HEK293 (cell line): ENCODE results near the gene TM2D3.

Source experiments
- CTCF ChIP-seq: fragments of 450-650 bp; formaldehyde crosslinking; IDR thresholded peaks from 2 replicates; pipeline ENCODE4 v1.5.1; 2016; ENCODE audit warnings: missing biosample characterization, missing genetic modification characterization
- GLI4 ChIP-seq: fragments of 450-650 bp; formaldehyde crosslinking; IDR thresholded peaks from 2 replicates; pipeline ENCODE4 v1.5.1; 2016; ENCODE audit warnings: missing biosample characterization, missing genetic modification characterization
- GLIS1 ChIP-seq: fragments of 450-650 bp; formaldehyde crosslinking; IDR thresholded peaks from 2 replicates; pipeline ENCODE4 v1.5.1; 2016; ENCODE audit warnings: missing biosample characterization, missing genetic modification characterization
- OVOL3 ChIP-seq: fragments of 450-650 bp; formaldehyde crosslinking; IDR thresholded peaks from 2 replicates; pipeline ENCODE4 v1.5.1; 2016; ENCODE audit warnings: missing biosample characterization, missing genetic modification characterization
- PRDM10 ChIP-seq: fragments of 450-650 bp; formaldehyde crosslinking; IDR thresholded peaks from 2 replicates; pipeline ENCODE4 v1.5.1; 2016; ENCODE audit warnings: missing biosample characterization, missing genetic modification characterization
- ZBTB17 ChIP-seq: fragments of 450-650 bp; formaldehyde crosslinking; IDR thresholded peaks from 2 replicates; pipeline ENCODE4 v1.5.1; 2016; ENCODE audit warnings: missing biosample characterization, missing genetic modification characterization
- ZNF138 ChIP-seq: fragments of 450-650 bp; formaldehyde crosslinking; IDR thresholded peaks from 2 replicates; pipeline ENCODE4 v1.5.1; 2016; ENCODE audit warnings: missing biosample characterization, missing genetic modification characterization, borderline replicate concordance
- ZNF16 ChIP-seq: fragments of 450-650 bp; formaldehyde crosslinking; IDR thresholded peaks from 2 replicates; pipeline ENCODE4 v1.5.1; 2016; ENCODE audit warnings: low read depth, missing biosample characterization, missing genetic modification characterization
- ZNF239 ChIP-seq: fragments of 450-650 bp; formaldehyde crosslinking; IDR thresholded peaks from 2 replicates; pipeline ENCODE4 v1.5.1; 2016; ENCODE audit warnings: missing biosample characterization, missing genetic modification characterization
- ZNF24 ChIP-seq: fragments of 450-650 bp; formaldehyde crosslinking; IDR thresholded peaks from 2 replicates; pipeline ENCODE4 v1.5.1; 2016; ENCODE audit warnings: missing biosample characterization, missing genetic modification characterization
- ZNF658 ChIP-seq: fragments of 450-650 bp; formaldehyde crosslinking; IDR thresholded peaks from 2 replicates; pipeline ENCODE4; 2016; ENCODE audit warnings: missing biosample characterization, missing genetic modification characterization
- ZSCAN18 ChIP-seq: fragments of 450-650 bp; formaldehyde crosslinking; IDR thresholded peaks from 2 replicates; pipeline ENCODE4 v1.5.1; 2016; ENCODE audit warnings: missing biosample characterization, missing genetic modification characterization

- TF ChIP-seq CTCF (no peak), ZNF24 (tag by site-specific recombination) (no peak), OVOL3 (tag by site-specific recombination) (no peak), GLI4 (tag by site-specific recombination) (no peak), ZNF16 (tag by site-specific recombination) (no peak), ZBTB17 (tag by site-specific recombination) (no peak), ZNF658 (tag by site-specific recombination) (no peak), GLIS1 (tag by site-specific recombination) (no peak), ZSCAN18 (no peak), PRDM10 (no peak), ZNF138 (tag by site-specific recombination) (no peak), ZNF239 (tag by site-specific recombination) (no peak)
Observed at GRCh38 chr15:101639667-101640066, 12.5 kb downstream of the TM2D3 start.
